PFSK-1 (cell line): ENCODE measurements around the gene CYS1.

Experiments used
- POLR2AphosphoS5 ChIP-seq: IDR thresholded peaks from 2 replicates; pipeline ENCODE4 v1.6.1; 2012; ENCODE audit warnings: low read depth, mild to moderate bottlenecking, control low read depth, low read length, moderate library complexity
- SIN3A ChIP-seq: IDR thresholded peaks from 2 replicates; pipeline ENCODE4 v1.6.1; 2012; ENCODE audit warnings: mild to moderate bottlenecking, low read length, moderate library complexity, borderline replicate concordance; ENCODE audit not compliant: insufficient read depth
- TAF1 ChIP-seq: IDR thresholded peaks from 2 replicates; pipeline ENCODE4 v1.6.1; 2012; ENCODE audit warnings: low read length, control low read depth, borderline replicate concordance; ENCODE audit not compliant: insufficient read depth

GRCh38 chr2:10065773-10066055 lies 14.5 kb downstream of the CYS1 start:
- TF ChIP-seq POLR2AphosphoS5 = no peak
- TF ChIP-seq SIN3A = no peak
- TF ChIP-seq TAF1 = no peak
